ENCODE measurements around the gene PSORS1C2. TPM values are rescaled to one million over a fixed set of nuclear protein-coding genes. Genes with fewer than 3 reads are reported as not detected.

Gene PSORS1C2
- total RNA-seq, 1 donor from 2014 or later = not detected

Other genes with a start within 250 kb of the PSORS1C2 start
- gene GTF2H4, start 230.9 kb downstream of the PSORS1C2 start, total RNA-seq = 21.7 TPM
- gene VARS2, start 224.8 kb downstream of the PSORS1C2 start, total RNA-seq = 28.9 TPM
- not detected for gene SFTA2, start 206.9 kb downstream of the PSORS1C2 start, total RNA-seq
- not detected for gene MUCL3, start 198.1 kb downstream of the PSORS1C2 start, total RNA-seq
- not detected for gene MUC21, start 155.3 kb downstream of the PSORS1C2 start, total RNA-seq
- gene MUC22, start 128.6 kb downstream of the PSORS1C2 start, total RNA-seq = not detected
- gene C6orf15, start 26.5 kb downstream of the PSORS1C2 start, total RNA-seq = not detected
- not detected for gene PSORS1C1, start 24.3 kb downstream of the PSORS1C2 start, total RNA-seq
- not detected for gene CDSN, start 18.6 kb downstream of the PSORS1C2 start, total RNA-seq
- gene CCHCR1, start 18.7 kb upstream of the PSORS1C2 start, total RNA-seq = 9.6 TPM
- 0.45 TPM for gene TCF19, start 19.5 kb upstream of the PSORS1C2 start, total RNA-seq
- 5.0 TPM for gene POU5F1, start 31.6 kb upstream of the PSORS1C2 start, total RNA-seq
- gene HLA-C, start 133.0 kb upstream of the PSORS1C2 start, total RNA-seq = 397 TPM
- 291 TPM for gene HLA-B, start 218.1 kb upstream of the PSORS1C2 start, total RNA-seq